OCI-LY7 (cell line): Measurements from ENCODE around the gene IMMP2L. TPM values are rescaled to one million over a fixed set of nuclear protein-coding genes. Genes with fewer than 3 reads are reported as not detected.

Experiments used
- BruUV-seq: library from RNA; stranded (reverse); fragments of 400-500 nt; replicated peaks from 2 replicates; lab custom pipeline; 2021; lab: Mats Ljungman, UMichigan
- CTCF ChIA-PET: fragments of 300-600 bp; sonication (Branson Sonifier 250); formaldehyde crosslinking; loops from one replicate; lab custom pipeline; 2022; ENCODE audit warnings: antibody characterized with exemption; ENCODE audit not compliant: unreplicated experiment; lab: Charles Lee
- POLR2A ChIA-PET: fragments of 300-600 bp; sonication (Branson Sonifier 250); formaldehyde crosslinking; loops from one replicate; lab custom pipeline; 2022; ENCODE audit warnings: antibody characterized with exemption; lab: Charles Lee
- DNase-seq: peaks from one replicate; pipeline ENCODE4 v3.0.0-alpha.2; 2015; ENCODE audit warnings: low spot score
- H2AFZ ChIP-seq: fragments of 200-600 bp; sonication (generic), shearing (Covaris generic); 2 replicates; pipeline ENCODE4 v1.6.1; 2014; ENCODE audit warnings: mild to moderate bottlenecking, antibody characterized with exemption, low read length, moderate library complexity
- H3K27ac ChIP-seq: fragments of 200-600 bp; sonication (generic); 2 replicates; pipeline ENCODE4 v1.5.1; 2014; ENCODE audit warnings: mixed run types, low read depth, mild to moderate bottlenecking, moderate library complexity, low read length, inconsistent platforms; ENCODE audit not compliant: poor library complexity, severe bottlenecking
- H3K36me3 ChIP-seq: fragments of 200-600 bp; sonication (generic); 2 replicates; pipeline ENCODE4 v1.6.1; 2014; ENCODE audit warnings: mild to moderate bottlenecking, antibody characterized with exemption, low read length, moderate library complexity, mixed read lengths; ENCODE audit not compliant: insufficient read depth
- H3K4me1 ChIP-seq: fragments of 200-600 bp; sonication (generic); 2 replicates; pipeline ENCODE4 v1.5.1; 2014; ENCODE audit warnings: mild to moderate bottlenecking, low read length; ENCODE audit not compliant: insufficient read depth, poor library complexity, severe bottlenecking
- H3K4me2 ChIP-seq: fragments of 200-600 bp; sonication (generic); 2 replicates; pipeline ENCODE4 v1.6.1; 2014; ENCODE audit warnings: mild to moderate bottlenecking, low read length
- H3K4me3 ChIP-seq: fragments of 200-600 bp; sonication (generic); 2 replicates; pipeline ENCODE4 v1.5.1; 2014; ENCODE audit warnings: mild to moderate bottlenecking, low read depth, low read length; ENCODE audit not compliant: poor library complexity, severe bottlenecking
- H3K79me2 ChIP-seq: fragments of 200-600 bp; sonication (generic); 2 replicates; pipeline ENCODE4 v1.6.1; 2016; ENCODE audit warnings: low read depth, mild to moderate bottlenecking, low read length, moderate library complexity, mixed read lengths; ENCODE audit not compliant: insufficient read depth
- H3K9me2 ChIP-seq: fragments of 200-600 bp; sonication (generic); 2 replicates; pipeline ENCODE4 v1.6.1; 2016; ENCODE audit warnings: mild to moderate bottlenecking, low read length, mixed read lengths; ENCODE audit not compliant: insufficient read depth
- H3K9me3 ChIP-seq: fragments of 200-600 bp; sonication (generic); 2 replicates; pipeline ENCODE4 v1.6.1; 2014; ENCODE audit warnings: mild to moderate bottlenecking, mixed run types, low read length, mixed read lengths
- H4K20me1 ChIP-seq: fragments of 200-600 bp; sonication (generic); 2 replicates; pipeline ENCODE4 v1.6.1; 2014; ENCODE audit warnings: mild to moderate bottlenecking, antibody characterized with exemption, low read length, moderate library complexity, mixed read lengths; ENCODE audit not compliant: insufficient read depth
- EZH2phosphoT487 ChIP-seq: fragments of 200-600 bp; sonication (generic); IDR thresholded peaks from 2 replicates; pipeline ENCODE4 v1.6.1; 2018; ENCODE audit warnings: low read depth, borderline replicate concordance, mild to moderate bottlenecking, mixed run types, antibody characterized with exemption, low read length, moderate library complexity, mixed read lengths
- intact Hi-C: fragments of 100-400 bp; cut with micrococcal nuclease; formaldehyde crosslinking; loops from one replicate; pipeline ENCODE4 v1.10.0; 2022; ENCODE audit not compliant: unreplicated experiment
- total RNA-seq, 2 experiments: library from RNA; depleted of rRNA in 1 of 2; stranded (reverse); fragments of >200 nt in 1 of 2; shearing (Covaris generic) in 1 of 2; gene quantifications; 2 replicates each; pipeline ENCODE4 v1.2.3, GENCODE V29; 2014 to 2022
- TF ChIP-seq, protein P1 (sequence below): fragments of 200-600 bp; sonication (generic); conservative IDR thresholded peaks from 2 replicates; pipeline ENCODE4 v1.5.1; 2014; ENCODE audit warnings: mild to moderate bottlenecking, antibody characterized with exemption, low read length, moderate library complexity, mixed read lengths

Gene IMMP2L
- total RNA-seq, 2 experiments from 2014 or later = 8.0 to 25.4 TPM

- no peak overlapping the region for H3K4me2 ChIP-seq
- H3K9me3 ChIP-seq = no peaks in the 10 kb centered on the region
- H3K4me3 ChIP-seq = no peak overlapping the region
- no TSS peak for BruUV-seq
- no peaks in the 10 kb centered on the region for H3K36me3 ChIP-seq
- H3K27ac ChIP-seq = no peak overlapping the region
- TF ChIP-seq, protein P1, sequence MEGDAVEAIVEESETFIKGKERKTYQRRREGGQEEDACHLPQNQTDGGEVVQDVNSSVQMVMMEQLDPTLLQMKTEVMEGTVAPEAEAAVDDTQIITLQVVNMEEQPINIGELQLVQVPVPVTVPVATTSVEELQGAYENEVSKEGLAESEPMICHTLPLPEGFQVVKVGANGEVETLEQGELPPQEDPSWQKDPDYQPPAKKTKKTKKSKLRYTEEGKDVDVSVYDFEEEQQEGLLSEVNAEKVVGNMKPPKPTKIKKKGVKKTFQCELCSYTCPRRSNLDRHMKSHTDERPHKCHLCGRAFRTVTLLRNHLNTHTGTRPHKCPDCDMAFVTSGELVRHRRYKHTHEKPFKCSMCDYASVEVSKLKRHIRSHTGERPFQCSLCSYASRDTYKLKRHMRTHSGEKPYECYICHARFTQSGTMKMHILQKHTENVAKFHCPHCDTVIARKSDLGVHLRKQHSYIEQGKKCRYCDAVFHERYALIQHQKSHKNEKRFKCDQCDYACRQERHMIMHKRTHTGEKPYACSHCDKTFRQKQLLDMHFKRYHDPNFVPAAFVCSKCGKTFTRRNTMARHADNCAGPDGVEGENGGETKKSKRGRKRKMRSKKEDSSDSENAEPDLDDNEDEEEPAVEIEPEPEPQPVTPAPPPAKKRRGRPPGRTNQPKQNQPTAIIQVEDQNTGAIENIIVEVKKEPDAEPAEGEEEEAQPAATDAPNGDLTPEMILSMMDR = no peak
- no peak for TF ChIP-seq EZH2phosphoT487
- no peaks in the 10 kb centered on the region for H3K9me2 ChIP-seq
- ChIA-PET POLR2A (interaction anchor here (1.0 kb wide), 1 partner anchor 10 kb away, joined by 3 read pairs; no protein-coding TSS in a partner anchor), CTCF (no interaction called here)
- no peaks in the 10 kb centered on the region for H3K4me1 ChIP-seq
- intact Hi-C loops = no loop called here
- no peak for DNase-seq
- no peak overlapping the region for H2AFZ ChIP-seq
- no peaks in the 10 kb centered on the region for H4K20me1 ChIP-seq
- H3K79me2 ChIP-seq = no peaks in the 10 kb centered on the region
Observed at GRCh38 chr7:111268941-111269340, 293.4 kb downstream of the IMMP2L start.

DNA sequence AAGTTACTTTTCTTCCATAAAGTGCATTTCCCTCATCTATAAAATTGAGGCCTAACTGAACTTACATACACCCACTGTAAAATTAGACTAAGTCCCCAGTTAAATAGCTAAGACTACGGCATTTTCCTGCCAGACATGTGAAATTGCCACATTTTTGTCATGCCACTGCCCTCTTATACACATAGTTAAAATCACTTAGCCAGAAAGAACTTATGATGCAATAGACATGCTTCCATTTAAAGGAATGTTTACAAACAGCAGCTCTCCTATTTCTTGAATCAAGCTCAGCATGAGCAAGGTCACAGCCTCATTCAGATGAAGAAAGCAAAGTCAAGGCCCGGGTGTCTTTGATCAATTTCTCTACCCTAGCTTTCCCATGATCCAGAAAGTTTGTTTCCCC lies 295.7 kb downstream of the IMMP2L start:
- H3K4me2 ChIP-seq = no peak overlapping the region
- POLR2A ChIA-PET = interaction anchor here (0.6 kb wide), 1 partner anchor 18 kb away, joined by 3 read pairs; no protein-coding TSS in a partner anchor
- H3K79me2 ChIP-seq = no peaks in the 10 kb centered on the region
- no peaks in the 10 kb centered on the region for H3K36me3 ChIP-seq
- DNase-seq = no peak
- no peak overlapping the region for H3K4me3 ChIP-seq
- H3K27ac ChIP-seq = no peak overlapping the region
- intact Hi-C loops = no loop called here
- BruUV-seq = no TSS peak
- no peaks in the 10 kb centered on the region for H4K20me1 ChIP-seq
- no peak overlapping the region for H2AFZ ChIP-seq
- H3K4me1 ChIP-seq = no peaks in the 10 kb centered on the region
- TF ChIP-seq, protein P1 = no peak
- TF ChIP-seq EZH2phosphoT487 = no peak
- no peaks in the 10 kb centered on the region for H3K9me2 ChIP-seq
- CTCF ChIA-PET = no interaction called here
- no peaks in the 10 kb centered on the region for H3K9me3 ChIP-seq

DNA sequence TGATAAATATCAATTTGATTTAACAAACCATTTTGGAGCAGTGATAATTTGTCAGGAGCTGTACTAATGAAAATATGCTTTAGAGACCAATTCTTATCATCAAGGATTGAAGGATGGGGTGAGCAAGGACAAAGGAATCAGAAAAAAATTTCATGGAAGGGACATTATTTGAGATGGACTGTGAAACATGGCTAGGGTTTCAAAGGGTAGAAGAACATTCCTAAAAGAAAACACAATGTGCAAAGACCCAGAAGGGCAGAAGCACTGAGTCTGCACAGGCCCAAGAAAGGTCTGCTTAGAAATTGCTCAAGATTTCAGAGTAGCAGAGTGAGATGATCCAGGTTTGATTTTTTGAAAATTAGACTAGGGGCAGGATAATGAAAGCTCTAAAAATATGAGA lies 296.9 kb downstream of the IMMP2L start:
- no peaks in the 10 kb centered on the region for H3K9me3 ChIP-seq
- H3K4me3 ChIP-seq = no peak overlapping the region
- no peak overlapping the region for H2AFZ ChIP-seq
- intact Hi-C loops = no loop called here
- ChIA-PET CTCF (no interaction called here), POLR2A (interaction anchor here (0.7 kb wide), 1 partner anchor 247 kb away, joined by 3 read pairs; no protein-coding TSS in a partner anchor)
- no peaks in the 10 kb centered on the region for H3K4me1 ChIP-seq
- H3K4me2 ChIP-seq = no peak overlapping the region
- no peak for DNase-seq
- BruUV-seq = no TSS peak
- no peaks in the 10 kb centered on the region for H3K9me2 ChIP-seq
- TF ChIP-seq EZH2phosphoT487 = no peak
- TF ChIP-seq, protein P1 = no peak
- no peak overlapping the region for H3K27ac ChIP-seq
- no peaks in the 10 kb centered on the region for H3K36me3 ChIP-seq
- no peaks in the 10 kb centered on the region for H4K20me1 ChIP-seq
- H3K79me2 ChIP-seq = no peaks in the 10 kb centered on the region
